ENCODE data around the gene SND1. TPM values are rescaled to one million over a fixed set of nuclear protein-coding genes. Genes with fewer than 3 reads are reported as not detected.

SND1 gene
- total RNA-seq, 1 experiment from 2014 or later = 274 TPM

DNA sequence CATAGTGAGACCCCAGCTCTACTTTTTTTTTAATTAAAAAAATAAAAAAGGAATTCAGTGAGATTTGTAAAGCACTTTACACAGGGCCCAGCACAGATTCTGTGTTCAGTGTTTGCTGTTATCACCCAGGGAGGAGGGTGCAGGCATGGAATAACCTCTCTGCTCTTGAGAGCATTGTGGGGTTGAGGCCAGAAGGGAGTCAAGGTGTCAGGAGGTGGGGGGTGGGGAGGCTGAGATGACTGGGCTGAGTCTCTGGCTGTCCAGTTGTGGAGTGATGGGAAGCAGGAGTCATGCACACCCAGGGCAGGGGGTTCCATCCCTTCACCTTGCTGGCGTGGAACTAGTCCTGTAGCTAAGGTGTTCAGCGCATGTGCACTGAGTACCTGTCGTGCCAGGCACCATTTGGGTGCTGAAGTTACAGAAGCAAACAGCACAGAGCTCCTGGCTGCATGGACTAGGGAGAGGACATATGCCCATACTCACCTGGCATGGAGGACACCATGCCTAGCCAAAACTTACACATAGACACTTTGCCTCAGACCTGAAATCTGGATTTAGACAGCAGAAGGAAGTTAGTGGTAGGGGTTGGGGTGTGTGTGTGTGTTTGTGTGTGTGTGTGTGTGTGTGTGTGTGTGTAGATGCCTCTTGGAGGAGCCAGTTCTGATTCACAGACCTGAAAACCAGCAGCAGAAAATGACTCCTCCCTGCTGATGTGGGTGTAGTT is 448.4 kb downstream of the SND1 start:
- ChIA-PET CTCF (interaction anchor here (0.5 kb wide), 1 partner anchor 37 kb away, joined by 3 read pairs; no protein-coding TSS in a partner anchor), POLR2A (no interaction called here)
- DNase-seq = no peak
- peak overlapping the region; percentile 25 for H3K4me3 Mint-ChIP-seq (ENCODE audit: unreplicated experiment)
- no peaks in the 10 kb centered on the region; the same call in 1 of the 2 replicates for H3K36me3 ChIP-seq (ENCODE audit: control insufficient read depth, insufficient read depth, low read length)
- H3K27ac Mint-ChIP-seq (ENCODE audit: unreplicated experiment) = peak overlapping the region; percentile 37
- H3K27me3 ChIP-seq (replicated peaks; ENCODE audit: control insufficient read depth, insufficient read depth, low read length) = no peaks in the 10 kb centered on the region
- intact Hi-C loops (cut with micrococcal nuclease; ENCODE audit: unreplicated experiment) = no loop called here
- BruUV-seq (replicated peaks) = no TSS peak
- H3K36me3 Mint-ChIP-seq (ENCODE audit: insufficient read depth, unreplicated experiment) = peaks cover 82% of the 10 kb centered on the region
- H3K27me3 Mint-ChIP-seq (ENCODE audit: insufficient read depth, unreplicated experiment) = peaks cover 4% of the 10 kb centered on the region
- no peak overlapping the region for H3K4me3 ChIP-seq (ENCODE audit: low read depth, low read length)
- TF ChIP-seq, protein P1, sequence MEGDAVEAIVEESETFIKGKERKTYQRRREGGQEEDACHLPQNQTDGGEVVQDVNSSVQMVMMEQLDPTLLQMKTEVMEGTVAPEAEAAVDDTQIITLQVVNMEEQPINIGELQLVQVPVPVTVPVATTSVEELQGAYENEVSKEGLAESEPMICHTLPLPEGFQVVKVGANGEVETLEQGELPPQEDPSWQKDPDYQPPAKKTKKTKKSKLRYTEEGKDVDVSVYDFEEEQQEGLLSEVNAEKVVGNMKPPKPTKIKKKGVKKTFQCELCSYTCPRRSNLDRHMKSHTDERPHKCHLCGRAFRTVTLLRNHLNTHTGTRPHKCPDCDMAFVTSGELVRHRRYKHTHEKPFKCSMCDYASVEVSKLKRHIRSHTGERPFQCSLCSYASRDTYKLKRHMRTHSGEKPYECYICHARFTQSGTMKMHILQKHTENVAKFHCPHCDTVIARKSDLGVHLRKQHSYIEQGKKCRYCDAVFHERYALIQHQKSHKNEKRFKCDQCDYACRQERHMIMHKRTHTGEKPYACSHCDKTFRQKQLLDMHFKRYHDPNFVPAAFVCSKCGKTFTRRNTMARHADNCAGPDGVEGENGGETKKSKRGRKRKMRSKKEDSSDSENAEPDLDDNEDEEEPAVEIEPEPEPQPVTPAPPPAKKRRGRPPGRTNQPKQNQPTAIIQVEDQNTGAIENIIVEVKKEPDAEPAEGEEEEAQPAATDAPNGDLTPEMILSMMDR (IDR thresholded peaks at IDR 0.05; ENCODE audit: insufficient read depth in 1 of 2, low read depth in 1 of 2, low read length in 1 of 2, severe bottlenecking in 1 of 2, unreplicated experiment in 1 of 2) = no peak
- peaks cover 6% of the 10 kb centered on the region for H3K4me1 Mint-ChIP-seq (ENCODE audit: low read depth, unreplicated experiment)
- no peaks in the 10 kb centered on the region for H3K4me1 ChIP-seq
- H3K9me3 Mint-ChIP-seq (ENCODE audit: unreplicated experiment) = no peaks in the 10 kb centered on the region
- H3K9me3 ChIP-seq = no peaks in the 10 kb centered on the region

DNA sequence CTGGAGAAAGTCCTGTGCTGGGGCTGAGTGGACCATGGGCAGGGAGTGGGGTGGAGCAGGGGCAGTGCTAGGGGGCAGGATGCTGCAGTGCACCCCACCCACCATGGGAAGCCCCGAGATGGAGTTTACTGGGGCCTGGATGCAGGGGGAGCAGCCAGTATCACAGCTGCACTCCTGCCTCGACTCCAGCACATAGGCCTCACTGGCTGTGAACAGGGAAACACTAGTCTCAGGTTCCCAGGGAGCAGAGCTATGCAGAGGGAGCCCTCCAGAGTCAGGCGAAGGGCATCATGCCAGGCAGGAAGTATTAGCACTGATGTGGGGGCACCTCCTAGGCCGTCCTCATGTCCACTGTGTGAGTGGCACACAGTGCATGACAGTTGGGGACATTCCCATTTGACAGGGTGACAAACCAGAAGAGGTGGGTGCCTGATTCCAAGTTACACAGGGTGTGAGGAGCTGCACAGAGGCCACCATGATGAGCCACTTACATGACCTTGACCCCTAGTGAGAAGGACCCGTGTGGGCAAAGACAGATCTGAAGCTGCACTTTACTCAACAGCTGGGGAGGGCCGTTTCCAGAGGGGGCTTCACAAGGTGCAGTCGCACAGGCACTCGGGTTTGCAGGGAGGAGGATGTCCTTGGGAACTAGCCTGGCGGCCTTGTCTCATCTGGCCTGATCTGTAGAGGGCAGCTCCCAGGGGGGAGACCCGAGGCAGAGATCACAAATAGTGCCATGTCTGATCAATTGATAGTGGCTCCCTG is 449.1 kb downstream of the SND1 start:
- ChIA-PET POLR2A (no interaction called here), CTCF (no interaction called here)
- Mint-ChIP-seq H3K4me1 (ENCODE audit: low read depth, unreplicated experiment) (peaks cover 6% of the 10 kb centered on the region), H3K9me3 (ENCODE audit: unreplicated experiment) (no peaks in the 10 kb centered on the region), H3K4me3 (ENCODE audit: unreplicated experiment) (peak overlapping the region; percentile 25), H3K27ac (ENCODE audit: unreplicated experiment) (peak overlapping the region; percentile 37), H3K36me3 (ENCODE audit: insufficient read depth, unreplicated experiment) (peaks cover 75% of the 10 kb centered on the region), H3K27me3 (ENCODE audit: insufficient read depth, unreplicated experiment) (peaks cover 4% of the 10 kb centered on the region)
- no peaks in the 10 kb centered on the region; the same call in 1 of the 2 replicates for H3K36me3 ChIP-seq (ENCODE audit: control insufficient read depth, insufficient read depth, low read length)
- H3K4me3 ChIP-seq (ENCODE audit: low read depth, low read length) = no peak overlapping the region
- intact Hi-C loops (cut with micrococcal nuclease; ENCODE audit: unreplicated experiment) = no loop called here
- no peaks in the 10 kb centered on the region for H3K4me1 ChIP-seq
- TF ChIP-seq, protein P1 (IDR thresholded peaks at IDR 0.05; ENCODE audit: insufficient read depth in 1 of 2, low read depth in 1 of 2, low read length in 1 of 2, severe bottlenecking in 1 of 2, unreplicated experiment in 1 of 2) = no peak
- H3K27me3 ChIP-seq (replicated peaks; ENCODE audit: control insufficient read depth, insufficient read depth, low read length) = no peaks in the 10 kb centered on the region
- BruUV-seq (replicated peaks) = no TSS peak
- no peak for DNase-seq
- no peaks in the 10 kb centered on the region for H3K9me3 ChIP-seq

DNA sequence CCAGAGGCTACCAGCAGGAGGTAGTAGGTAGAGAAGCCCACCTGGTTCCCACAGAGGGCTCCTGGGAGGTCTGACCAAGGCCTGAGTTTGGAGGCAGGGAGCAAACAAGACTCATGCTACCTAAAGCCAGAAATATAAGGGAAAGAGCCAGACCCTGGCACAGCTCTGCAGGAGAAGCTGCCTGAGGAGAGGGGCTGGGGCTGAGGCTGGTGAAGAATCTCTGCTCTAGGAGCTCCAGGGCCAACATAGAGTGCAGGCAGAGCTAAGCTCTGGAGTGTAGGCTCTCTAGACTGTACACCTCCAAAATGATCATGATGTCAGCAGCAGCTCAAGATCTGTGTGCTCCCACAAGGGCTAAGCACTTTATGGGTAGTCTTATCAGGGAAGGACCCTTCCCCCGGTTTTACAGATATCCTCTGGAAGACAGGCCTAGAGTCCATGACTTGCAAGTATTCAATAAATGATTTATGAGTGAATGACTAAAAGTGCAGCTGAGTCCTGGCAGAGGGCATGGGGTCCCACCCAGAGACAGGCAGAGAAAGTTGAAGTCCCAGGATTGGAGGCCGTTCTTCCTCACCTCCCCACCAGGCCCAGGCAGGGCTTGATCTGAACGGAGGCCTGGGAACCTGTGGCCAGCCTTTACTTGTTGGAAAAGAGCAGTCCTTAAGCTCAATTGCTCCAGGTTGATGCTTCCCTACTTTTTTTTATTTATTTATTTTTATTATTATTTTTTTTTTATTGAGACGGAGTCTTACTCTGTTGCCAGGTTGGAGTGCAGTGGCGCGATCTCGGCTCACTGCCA is 450.7 kb downstream of the SND1 start:
- Mint-ChIP-seq H3K27ac (ENCODE audit: unreplicated experiment) (peak overlapping the region; percentile 25), H3K9me3 (ENCODE audit: unreplicated experiment) (no peaks in the 10 kb centered on the region), H3K36me3 (ENCODE audit: insufficient read depth, unreplicated experiment) (peaks cover 72% of the 10 kb centered on the region), H3K4me3 (ENCODE audit: unreplicated experiment) (no peak overlapping the region), H3K4me1 (ENCODE audit: low read depth, unreplicated experiment) (peaks cover 6% of the 10 kb centered on the region), H3K27me3 (ENCODE audit: insufficient read depth, unreplicated experiment) (peaks cover 4% of the 10 kb centered on the region)
- Histone ChIP-seq H3K9me3 (no peaks in the 10 kb centered on the region), H3K27me3 (replicated peaks; ENCODE audit: control insufficient read depth, insufficient read depth, low read length) (no peaks in the 10 kb centered on the region), H3K4me1 (no peaks in the 10 kb centered on the region), H3K4me3 (ENCODE audit: low read depth, low read length) (no peak overlapping the region), H3K36me3 (ENCODE audit: control insufficient read depth, insufficient read depth, low read length) (no peaks in the 10 kb centered on the region)
- DNase-seq = no peak
- POLR2A ChIA-PET = no interaction called here
- TF ChIP-seq, protein P1 (IDR thresholded peaks at IDR 0.05; ENCODE audit: insufficient read depth in 1 of 2, low read depth in 1 of 2, low read length in 1 of 2, severe bottlenecking in 1 of 2, unreplicated experiment in 1 of 2) = no peak
- BruUV-seq (replicated peaks) = no TSS peak
- intact Hi-C loops (cut with micrococcal nuclease; ENCODE audit: unreplicated experiment) = no loop called here
- CTCF ChIA-PET = interaction anchor here (0.6 to 1.3 kb wide), 3 partner anchors 106 to 215 kb away, joined by 3 to 5 read pairs (median 4); no protein-coding TSS in a partner anchor
